Smooth muscle cell (in vitro differentiated cells): ENCODE data around the gene ATP10A. TPM values are rescaled to one million over a fixed set of nuclear protein-coding genes. Genes with fewer than 3 reads are reported as not detected.

ENCODE experiments used
- DNase-seq: peaks from one replicate; lab custom pipeline; 2025; ENCODE audit not compliant: unreplicated experiment; lab: John Stamatoyannopoulos, UW
- H2AFZ ChIP-seq: fragments of 200-600 bp; sonication (generic); 2 replicates; pipeline ENCODE4 v1.6.0; 2016; ENCODE audit warnings: antibody characterized with exemption, low read depth, mild to moderate bottlenecking
- H3F3A ChIP-seq: fragments of 200-600 bp; sonication (generic); 2 replicates; pipeline ENCODE4 v1.6.0; 2017; ENCODE audit warnings: antibody characterized with exemption, low read depth
- H3K27ac ChIP-seq: fragments of 200-600 bp; sonication (generic); 2 replicates; pipeline ENCODE4 v1.5.1; 2016; ENCODE audit warnings: low read depth, mild to moderate bottlenecking
- H3K27me3 ChIP-seq: fragments of 200-600 bp; sonication (generic); 2 replicates; pipeline ENCODE4 v1.6.1; 2016; ENCODE audit warnings: low read depth, mild to moderate bottlenecking
- H3K36me3 ChIP-seq: fragments of 200-600 bp; sonication (generic); 2 replicates; pipeline ENCODE4 v1.5.1; 2016; ENCODE audit warnings: low read depth
- H3K4me1 ChIP-seq: fragments of 200-600 bp; sonication (generic); 2 replicates; pipeline ENCODE4 v1.5.1; 2016; ENCODE audit warnings: low read depth
- H3K4me2 ChIP-seq: fragments of 200-600 bp; sonication (generic); 2 replicates; pipeline ENCODE4 v1.6.0; 2016; ENCODE audit warnings: mild to moderate bottlenecking
- H3K4me3 ChIP-seq: fragments of 200-600 bp; sonication (generic); 2 replicates; pipeline ENCODE4 v1.5.1; 2016; ENCODE audit warnings: mild to moderate bottlenecking
- H3K79me2 ChIP-seq: fragments of 200-600 bp; sonication (generic); 2 replicates; pipeline ENCODE4 v1.6.0; 2016; ENCODE audit warnings: low read depth, mild to moderate bottlenecking
- H3K9ac ChIP-seq: fragments of 200-600 bp; sonication (generic); 2 replicates; pipeline ENCODE4 v1.6.0; 2016; ENCODE audit warnings: low read depth
- H3K9me3 ChIP-seq: fragments of 200-600 bp; sonication (generic); replicated peaks from 2 replicates; pipeline ENCODE4 v1.5.1; 2016; ENCODE audit warnings: low read depth
- H4K20me1 ChIP-seq: fragments of 200-600 bp; sonication (generic); 2 replicates; pipeline ENCODE4 v1.6.0; 2016; ENCODE audit warnings: low read depth
- WGBS: methylation state at CpG from one replicate; pipeline ENCODE4 v1.1.7; 2016; ENCODE audit warnings: low lambda C conversion rate; 5-methylcytosine and 5-hydroxymethylcytosine counted together
- polyA plus RNA-seq: library from polyadenylated mRNA; unstranded; fragments of >200 nt; fragmentation: Nextera tagmentation; extraction: Ambion mirVana; gene quantifications from 2 replicates; pipeline ENCODE4 v1.2.1, GENCODE V29; 2016
- total RNA-seq: library from RNA; depleted of rRNA; stranded (reverse); fragments of >200 nt; gene quantifications from 2 replicates; pipeline ENCODE4 v1.2.3, GENCODE V29; 2014
- TF ChIP-seq, protein P1 (sequence below): fragments of 200-600 bp; sonication (generic); IDR thresholded peaks from 2 replicates; pipeline ENCODE4 v1.5.1; 2017; ENCODE audit warnings: borderline replicate concordance, mild to moderate bottlenecking, antibody characterized with exemption; ENCODE audit not compliant: insufficient read depth, poor library complexity, severe bottlenecking

The ATP10A gene
- total and polyA plus RNA-seq, 2 experiments from 2014 or later = 10.6 to 12.3 TPM

DNA sequence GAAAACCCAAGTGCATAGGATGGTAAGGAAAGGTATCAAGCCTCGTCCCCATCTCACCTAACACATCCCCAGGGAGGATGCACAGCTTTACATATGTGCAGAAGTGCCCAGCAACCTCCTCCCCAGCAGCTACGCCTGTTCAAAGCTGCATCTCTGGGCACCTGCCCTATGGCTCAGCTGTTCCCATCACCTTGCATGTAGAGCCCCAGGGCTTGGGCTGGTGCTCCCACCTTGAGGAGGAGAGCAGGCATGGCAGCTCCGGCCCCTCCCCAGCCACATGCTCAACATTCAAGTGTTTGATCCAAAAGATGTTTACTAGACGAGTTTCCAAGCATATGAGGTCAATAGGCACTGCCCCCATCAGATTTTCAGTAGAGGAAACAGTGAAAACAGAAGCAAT lies 173.5 kb downstream of the ATP10A start:
- Histone ChIP-seq H3K79me2 (no peaks in the 10 kb centered on the region), H3K9me3 (no peaks in the 10 kb centered on the region), H4K20me1 (no peaks in the 10 kb centered on the region), H3K36me3 (no peaks in the 10 kb centered on the region), H3K4me2 (no peak overlapping the region), H3K27ac (no peak overlapping the region), H3K4me1 (peaks cover 12% of the 10 kb centered on the region), H3K4me3 (no peak overlapping the region), H3F3A (peaks cover 2% of the 10 kb centered on the region), H3K9ac (no peak overlapping the region), H2AFZ (no peak overlapping the region), H3K27me3 (no peaks in the 10 kb centered on the region)
- TF ChIP-seq, protein P1, sequence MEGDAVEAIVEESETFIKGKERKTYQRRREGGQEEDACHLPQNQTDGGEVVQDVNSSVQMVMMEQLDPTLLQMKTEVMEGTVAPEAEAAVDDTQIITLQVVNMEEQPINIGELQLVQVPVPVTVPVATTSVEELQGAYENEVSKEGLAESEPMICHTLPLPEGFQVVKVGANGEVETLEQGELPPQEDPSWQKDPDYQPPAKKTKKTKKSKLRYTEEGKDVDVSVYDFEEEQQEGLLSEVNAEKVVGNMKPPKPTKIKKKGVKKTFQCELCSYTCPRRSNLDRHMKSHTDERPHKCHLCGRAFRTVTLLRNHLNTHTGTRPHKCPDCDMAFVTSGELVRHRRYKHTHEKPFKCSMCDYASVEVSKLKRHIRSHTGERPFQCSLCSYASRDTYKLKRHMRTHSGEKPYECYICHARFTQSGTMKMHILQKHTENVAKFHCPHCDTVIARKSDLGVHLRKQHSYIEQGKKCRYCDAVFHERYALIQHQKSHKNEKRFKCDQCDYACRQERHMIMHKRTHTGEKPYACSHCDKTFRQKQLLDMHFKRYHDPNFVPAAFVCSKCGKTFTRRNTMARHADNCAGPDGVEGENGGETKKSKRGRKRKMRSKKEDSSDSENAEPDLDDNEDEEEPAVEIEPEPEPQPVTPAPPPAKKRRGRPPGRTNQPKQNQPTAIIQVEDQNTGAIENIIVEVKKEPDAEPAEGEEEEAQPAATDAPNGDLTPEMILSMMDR = no peak
- WGBS = 87% methylated on average over 4 of the region's 4 CpGs
- no peak for DNase-seq

DNA sequence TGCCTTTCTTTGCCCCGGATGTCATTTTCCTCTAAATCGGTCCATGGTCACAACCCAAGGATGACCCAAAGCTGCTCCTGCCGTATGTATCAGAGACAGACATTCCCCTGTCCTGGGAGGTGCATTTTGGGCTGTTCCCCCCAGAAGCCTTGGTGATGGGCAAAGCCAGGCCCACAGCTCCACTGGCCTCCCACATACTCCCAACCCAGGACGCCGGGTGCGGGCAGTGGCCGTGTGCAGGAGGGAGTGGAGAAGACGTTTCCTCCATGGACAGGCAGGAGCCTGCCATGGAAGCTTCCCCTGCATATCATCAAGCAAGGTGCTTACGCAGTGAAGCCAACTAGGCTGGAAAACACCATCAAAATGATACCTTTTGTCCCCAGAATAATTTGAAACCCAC lies 175.0 kb downstream of the ATP10A start:
- Histone ChIP-seq H2AFZ (no peak overlapping the region), H3K9me3 (no peaks in the 10 kb centered on the region), H3K4me3 (no peak overlapping the region), H3K36me3 (no peaks in the 10 kb centered on the region), H3K79me2 (no peaks in the 10 kb centered on the region), H3K27ac (no peak overlapping the region), H3K27me3 (no peaks in the 10 kb centered on the region), H4K20me1 (no peaks in the 10 kb centered on the region), H3K4me1 (peaks cover 12% of the 10 kb centered on the region), H3F3A (peaks cover 7% of the 10 kb centered on the region), H3K4me2 (no peak overlapping the region), H3K9ac (no peak overlapping the region)
- TF ChIP-seq, protein P1 = no peak
- DNase-seq = no peak
- WGBS = 96% methylated on average over 9 of the region's 9 CpGs

DNA sequence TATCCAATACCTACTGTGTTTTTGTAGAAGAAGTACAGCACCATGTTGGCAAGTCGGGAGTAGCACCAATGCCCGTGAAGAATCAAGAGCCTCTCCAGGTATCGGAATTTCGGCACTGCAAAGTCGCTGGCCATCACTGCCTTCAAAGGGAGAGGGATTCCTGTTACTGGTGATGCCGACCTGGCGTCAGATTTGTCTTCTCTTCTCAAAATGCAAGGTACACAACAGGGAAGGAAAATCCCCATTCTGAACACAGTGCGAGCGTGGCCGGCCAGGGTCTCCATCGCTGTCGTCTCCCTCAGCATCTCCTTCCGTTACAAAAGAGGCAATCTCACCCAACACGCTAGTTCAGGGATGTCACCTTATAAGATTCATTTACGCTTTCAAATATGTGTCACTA lies 175.4 kb downstream of the ATP10A start:
- Histone ChIP-seq H2AFZ (no peak overlapping the region), H3K36me3 (no peaks in the 10 kb centered on the region), H3K4me3 (no peak overlapping the region), H3K79me2 (no peaks in the 10 kb centered on the region), H3K27ac (no peak overlapping the region), H3K4me2 (no peak overlapping the region), H3K9ac (no peak overlapping the region), H3F3A (peaks cover 7% of the 10 kb centered on the region), H3K9me3 (no peaks in the 10 kb centered on the region), H3K27me3 (no peaks in the 10 kb centered on the region), H4K20me1 (no peaks in the 10 kb centered on the region), H3K4me1 (peaks cover 12% of the 10 kb centered on the region)
- DNase-seq = no peak
- TF ChIP-seq, protein P1 = no peak
- WGBS = 98% methylated on average over 15 of the region's 15 CpGs

DNA sequence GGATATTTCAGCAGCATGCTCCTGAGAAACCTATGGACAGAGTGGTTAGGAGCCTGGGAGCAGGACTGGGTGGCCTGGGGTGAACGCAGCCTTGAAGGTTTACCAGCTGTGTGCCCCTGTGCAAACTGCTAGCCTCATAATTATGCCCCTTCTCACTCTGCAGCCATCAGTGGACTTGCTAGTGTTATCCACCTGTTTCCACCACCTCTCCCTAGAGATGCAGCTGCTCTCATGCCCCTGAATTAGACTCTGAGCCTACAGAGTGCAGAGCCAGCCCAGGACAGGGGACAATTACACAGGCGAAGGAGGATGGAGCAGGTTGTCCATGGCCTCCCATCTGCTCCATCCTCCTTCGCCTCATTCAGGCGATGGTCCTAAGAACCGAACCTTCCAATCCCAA lies 175.9 kb downstream of the ATP10A start:
- Histone ChIP-seq H3K36me3 (no peaks in the 10 kb centered on the region), H3K79me2 (no peaks in the 10 kb centered on the region), H3K9ac (no peak overlapping the region), H3K4me2 (no peak overlapping the region), H3K4me3 (no peak overlapping the region), H3K27ac (no peak overlapping the region), H3F3A (peaks cover 7% of the 10 kb centered on the region), H2AFZ (no peak overlapping the region), H3K27me3 (no peaks in the 10 kb centered on the region), H4K20me1 (no peaks in the 10 kb centered on the region), H3K9me3 (no peaks in the 10 kb centered on the region), H3K4me1 (peaks cover 12% of the 10 kb centered on the region)
- 94% methylated on average over 5 of the region's 5 CpGs for WGBS
- no peak for DNase-seq
- TF ChIP-seq, protein P1 = no peak
